Naive thymus-derived CD8-positive, alpha-beta T cell (primary cell): ENCODE data around the gene SMIM29. TPM values are rescaled to one million over a fixed set of nuclear protein-coding genes. Genes with fewer than 3 reads are reported as not detected.

Experiments used
- ATAC-seq, 2 donors: fragments of 150-1000 bp; cut with Tn5 transposase in 1 of 2; sonication (Bioruptor Pico), chemical (Tn5 transposase) in 1 of 2; 1 replicate in 1 of 2; 2 replicates in 1 of 2; pipeline ENCODE4 v1.10.0; 2021; ENCODE audit warnings: mild to moderate bottlenecking in 2 of 2, moderate library complexity in 2 of 2
- POLR2A ChIA-PET: fragments of 350-600 bp; sonication (Branson Sonifier 250); formaldehyde crosslinking; loops from one replicate; lab custom pipeline; 2021; ENCODE audit warnings: antibody characterized with exemption; lab: Charles Lee
- DNase-seq, 10 donors: peaks; one replicate each; pipeline versions ENCODE4 v3.0.0 to v3.0.0-alpha.2; 2020 to 2022
- H3K27ac Mint-ChIP-seq, 10 donors: one replicate each; pipeline ENCODE4 v1.8.0; 2020 to 2022; ENCODE audit warnings: mild to moderate bottlenecking in 10 of 10, mixed read lengths in 10 of 10, moderate library complexity in 4 of 10, inconsistent platforms in 1 of 10
- H3K27me3 Mint-ChIP-seq, 5 donors: one replicate each; pipeline ENCODE4 v1.8.0; 2021 to 2022; ENCODE audit warnings: mixed read lengths in 5 of 5
- H3K36me3 Mint-ChIP-seq, 3 donors: one replicate each; pipeline ENCODE4 v1.8.0; 2020 to 2022; ENCODE audit warnings: mixed read lengths in 3 of 3, mild to moderate bottlenecking in 2 of 3, inconsistent platforms in 1 of 3
- H3K4me1 Mint-ChIP-seq, 4 donors: one replicate each; pipeline ENCODE4 v1.8.0; 2021 to 2022; ENCODE audit warnings: mixed read lengths in 4 of 4
- H3K4me3 Mint-ChIP-seq, 10 donors: one replicate each; pipeline ENCODE4 v1.8.0; 2020 to 2022; ENCODE audit warnings: mild to moderate bottlenecking in 10 of 10, mixed read lengths in 10 of 10, moderate library complexity in 6 of 10, inconsistent platforms in 1 of 10
- H3K9me3 Mint-ChIP-seq, 9 donors: one replicate each; pipeline ENCODE4 v1.8.0; 2020 to 2022; ENCODE audit warnings: mixed read lengths in 9 of 9, mild to moderate bottlenecking in 3 of 9, inconsistent platforms in 1 of 9, moderate library complexity in 1 of 9
- polyA plus RNA-seq, 3 donors: library from polyadenylated mRNA; unstranded; fragments of 300-500 nt; fragmentation: Illumina TruSeq; gene quantifications; one replicate each; pipeline ENCODE4 v1.2.3, GENCODE V29; 2021
- total RNA-seq, 8 experiments: library from RNA in 2 of 8; stranded (reverse) in 2 of 8; gene quantifications; one replicate each; pipeline ENCODE4 v1.2.3 and lab custom pipeline; 2021 to 2026

The SMIM29 gene
- total and polyA plus RNA-seq, 5 experiments from 2014 or later, result 21.0 to 45.4 (median 37.6) TPM

- ATAC-seq (no peak), DNase-seq (no peak)
- H3K9me3 Mint-ChIP-seq, result no peaks in the 10 kb centered on the region
- H3K36me3 Mint-ChIP-seq, result no peaks in the 10 kb centered on the region
- peaks cover 6 to 8% (median 7%) of the 10 kb centered on the region in 4 donors for H3K4me1 Mint-ChIP-seq
- H3K27ac Mint-ChIP-seq, result peak overlapping the region in 3 of 10 donors; percentile 25 to 27 (median 25)
- no peaks in the 10 kb centered on the region for H3K27me3 Mint-ChIP-seq
- POLR2A ChIA-PET, result interaction anchor here (0.5 kb wide), 1 partner anchor 890 kb away, joined by 4 read pairs; the partner anchor contains the start of gene ZBTB22
- no peak overlapping the region for H3K4me3 Mint-ChIP-seq
These were observed 40.9 kb downstream of the SMIM29 start for GRCh38 chr6:34207695-34208443.

GRCh38 chr6:34206726-34207125, 42.1 kb downstream of the SMIM29 start:
- H3K27ac Mint-ChIP-seq, result peak overlapping the region in 1 of 10 donors; percentile 48
- ATAC-seq (no peak), DNase-seq (no peak)
- H3K27me3 Mint-ChIP-seq, result no peaks in the 10 kb centered on the region
- no peaks in the 10 kb centered on the region for H3K9me3 Mint-ChIP-seq
- POLR2A ChIA-PET, result interaction anchor here (1.5 kb wide), 1 partner anchor 30 kb away, joined by 4 read pairs; the partner anchor contains the start of gene HMGA1
- H3K36me3 Mint-ChIP-seq, result no peaks in the 10 kb centered on the region
- H3K4me1 Mint-ChIP-seq, result peaks cover 6 to 9% (median 7%) of the 10 kb centered on the region in 4 donors
- H3K4me3 Mint-ChIP-seq, result no peak overlapping the region

- Mint-ChIP-seq H3K9me3 (no peaks in the 10 kb centered on the region), H3K36me3 (no peaks in the 10 kb centered on the region), H3K4me1 (peaks cover 6 to 11% (median 7%) of the 10 kb centered on the region in 4 donors), H3K27ac (peak overlapping the region in 1 of 10 donors; percentile 38), H3K27me3 (no peaks in the 10 kb centered on the region), H3K4me3 (no peak overlapping the region)
- POLR2A ChIA-PET, result interaction anchor here (0.5 to 1.5 kb wide), 3 partner anchors 19 to 1051 kb away, joined by 4 to 10 read pairs (median 6); partner anchors contain the start of gene HMGA1
- DNase-seq (no peak), ATAC-seq (no peak)
These were observed 42.9 kb downstream of the SMIM29 start for GRCh38 chr6:34205916-34206315.

- H3K4me3 Mint-ChIP-seq, result no peak overlapping the region
- no peaks in the 10 kb centered on the region for H3K36me3 Mint-ChIP-seq
- peaks cover 6 to 11% (median 7%) of the 10 kb centered on the region in 4 donors for H3K4me1 Mint-ChIP-seq
- no peak for DNase-seq
- ATAC-seq, result no peak
- no peaks in the 10 kb centered on the region for H3K27me3 Mint-ChIP-seq
- peak overlapping the region in 3 of 10 donors; percentile 26 to 52 (median 38) for H3K27ac Mint-ChIP-seq
- POLR2A ChIA-PET, result interaction anchor here (0.5 to 0.6 kb wide), 2 partner anchors 19 to 1051 kb away, joined by 6 to 10 read pairs; no protein-coding TSS in a partner anchor
- H3K9me3 Mint-ChIP-seq, result no peaks in the 10 kb centered on the region
These were observed 43.3 kb downstream of the SMIM29 start for GRCh38 chr6:34205466-34205865.

GRCh38 chr6:34204693-34205092, 44.1 kb downstream of the SMIM29 start:
- Mint-ChIP-seq H3K4me1 (peaks cover 6 to 11% (median 7%) of the 10 kb centered on the region in 4 donors), H3K4me3 (no peak overlapping the region), H3K36me3 (no peaks in the 10 kb centered on the region), H3K9me3 (no peaks in the 10 kb centered on the region), H3K27me3 (no peaks in the 10 kb centered on the region), H3K27ac (no peak overlapping the region)
- POLR2A ChIA-PET, result no interaction called here
- ATAC-seq (no peak), DNase-seq (no peak)

GRCh38 chr6:34202329-34203201, 46.2 kb downstream of the SMIM29 start:
- Mint-ChIP-seq H3K9me3 (no peaks in the 10 kb centered on the region), H3K27me3 (no peaks in the 10 kb centered on the region), H3K4me1 (peaks cover 2 to 7% (median 3%) of the 10 kb centered on the region in 4 donors), H3K27ac (no peak overlapping the region), H3K36me3 (no peaks in the 10 kb centered on the region), H3K4me3 (no peak overlapping the region)
- DNase-seq (no peak), ATAC-seq (no peak)
- POLR2A ChIA-PET, result no interaction called here

GRCh38 chr6:34201455-34202107, 47.2 kb downstream of the SMIM29 start:
- Mint-ChIP-seq H3K27ac (peak overlapping the region in 3 of 10 donors; percentile 11 to 73 (median 24)), H3K4me3 (no peak overlapping the region)
- POLR2A ChIA-PET, result interaction anchor here (0.6 to 1.2 kb wide), 3 partner anchors 22 to 552 kb away, joined by 3 to 4 read pairs (median 3); partner anchors contain the start of gene HMGA1

GRCh38 chr6:34200340-34200971, 48.4 kb downstream of the SMIM29 start:
- Mint-ChIP-seq H3K9me3 (no peaks in the 10 kb centered on the region), H3K4me1 (peaks cover 3 to 7% (median 6%) of the 10 kb centered on the region in 4 donors), H3K36me3 (no peaks in the 10 kb centered on the region), H3K27me3 (no peaks in the 10 kb centered on the region), H3K4me3 (no peak overlapping the region), H3K27ac (no peak overlapping the region)
- POLR2A ChIA-PET, result interaction anchor here (1.0 to 1.2 kb wide), 2 partner anchors 23 to 36 kb away, joined by 3 read pairs; partner anchors contain the start of gene HMGA1
- DNase-seq, result no peak
- no peak for ATAC-seq

More at GRCh38 chr6:34201455-34202107, 47.2 kb downstream of the SMIM29 start:
- H3K4me1 Mint-ChIP-seq, result peaks cover under 1 to 3% (median 2%) of the 10 kb centered on the region in 4 donors
- no peaks in the 10 kb centered on the region for H3K36me3 Mint-ChIP-seq
- no peaks in the 10 kb centered on the region for H3K9me3 Mint-ChIP-seq
- no peaks in the 10 kb centered on the region for H3K27me3 Mint-ChIP-seq
- no peak for DNase-seq
- ATAC-seq, result no peak

GRCh38 chr6:34196833-34197195, 52.0 kb downstream of the SMIM29 start:
- peak overlapping the region; percentile 84 to 88 (median 86) for H3K4me3 Mint-ChIP-seq
- peaks cover 2 to 9% (median 6%) of the 10 kb centered on the region in 4 donors for H3K4me1 Mint-ChIP-seq
- no peaks in the 10 kb centered on the region for H3K27me3 Mint-ChIP-seq
- H3K27ac Mint-ChIP-seq, result peak overlapping the region in 6 of 10 donors; percentile 2 to 89 (median 89)
- DNase-seq, result no peak
- POLR2A ChIA-PET, result interaction anchor here (1.1 to 2.1 kb wide), 7 partner anchors 14 to 218 kb away, joined by 3 to 18 read pairs (median 12); partner anchors contain the start of genes HMGA1 and SMIM29
- no peak for ATAC-seq
- H3K9me3 Mint-ChIP-seq, result no peaks in the 10 kb centered on the region
- no peaks in the 10 kb centered on the region for H3K36me3 Mint-ChIP-seq
